OCI-LY1 (cell line): ENCODE data around the gene VWA3B.

Source experiments
- H2AFZ ChIP-seq: fragments of 200-600 bp; sonication (generic), shearing (Covaris generic); 2 replicates; pipeline ENCODE4 v1.6.0; 2014; ENCODE audit warnings: antibody characterized with exemption, mild to moderate bottlenecking, low read length
- H3F3A ChIP-seq: fragments of 200-600 bp; sonication (generic), shearing (Covaris generic); 2 replicates; pipeline ENCODE4 v1.6.0; 2014; ENCODE audit warnings: mild to moderate bottlenecking, antibody characterized with exemption, low read length, moderate library complexity; ENCODE audit not compliant: insufficient read depth
- H3K27ac ChIP-seq: fragments of 200-600 bp; sonication (generic); 2 replicates; pipeline ENCODE4 v1.5.1; 2014; ENCODE audit warnings: low read length, mixed run types, mild to moderate bottlenecking, low read depth; ENCODE audit not compliant: poor library complexity, severe bottlenecking
- H3K27me3 ChIP-seq: fragments of 200-600 bp; sonication (generic); 2 replicates; pipeline ENCODE4 v1.6.0; 2014; ENCODE audit warnings: antibody characterized with exemption, mild to moderate bottlenecking, low read length, moderate library complexity; ENCODE audit not compliant: insufficient read depth
- H3K36me3 ChIP-seq: fragments of 200-600 bp; sonication (generic); 2 replicates; pipeline ENCODE4 v1.6.1; 2014; ENCODE audit warnings: mild to moderate bottlenecking, antibody characterized with exemption, low read length, moderate library complexity, mixed read lengths; ENCODE audit not compliant: insufficient read depth
- H3K4me1 ChIP-seq: fragments of 200-600 bp; sonication (generic); 2 replicates; pipeline ENCODE4 v1.5.1; 2014; ENCODE audit warnings: mild to moderate bottlenecking, low read length, moderate library complexity; ENCODE audit not compliant: insufficient read depth, severe bottlenecking
- H3K4me2 ChIP-seq: fragments of 200-600 bp; sonication (generic), shearing (Covaris generic); 2 replicates; pipeline ENCODE4 v1.6.1; 2014; ENCODE audit warnings: low read length
- H3K4me3 ChIP-seq: fragments of 200-600 bp; sonication (generic); 2 replicates; pipeline ENCODE4 v1.5.1; 2014; ENCODE audit warnings: low read length, low read depth, mild to moderate bottlenecking, mixed read lengths; ENCODE audit not compliant: poor library complexity, severe bottlenecking
- H3K79me2 ChIP-seq: fragments of 200-600 bp; shearing (Covaris generic); 2 replicates; pipeline ENCODE4 v1.6.1; 2016; ENCODE audit warnings: mixed run types, low read length, mixed read lengths; ENCODE audit not compliant: insufficient read depth
- H3K9ac ChIP-seq: fragments of 200-600 bp; sonication (generic), shearing (Covaris generic); 2 replicates; pipeline ENCODE4 v1.6.1; 2014; ENCODE audit warnings: mild to moderate bottlenecking, low read length, mixed read lengths
- H3K9me2 ChIP-seq: fragments of 200-600 bp; sonication (generic), shearing (Covaris generic); 2 replicates; pipeline ENCODE4 v1.6.1; 2014; ENCODE audit warnings: low read depth, mild to moderate bottlenecking, low read length, mixed read lengths
- H3K9me3 ChIP-seq: fragments of 200-600 bp; shearing (Covaris generic); 2 replicates; pipeline ENCODE4 v1.6.1; 2014; ENCODE audit warnings: low read length, mixed read lengths
- H4K20me1 ChIP-seq: fragments of 200-600 bp; sonication (generic), shearing (Covaris generic); 2 replicates; pipeline ENCODE4 v1.6.0; 2016; ENCODE audit warnings: mild to moderate bottlenecking, low read length; ENCODE audit not compliant: insufficient read depth
- EZH2 ChIP-seq: fragments of 200-600 bp; sonication (generic), shearing (Covaris generic); IDR thresholded peaks from 2 replicates; pipeline ENCODE4 v1.8.0; 2017; ENCODE audit warnings: borderline replicate concordance, mixed run types, mild to moderate bottlenecking, antibody characterized with exemption, low read length, moderate library complexity, mixed read lengths
- TF ChIP-seq, protein P1 (sequence below): fragments of 200-600 bp; sonication (generic), shearing (Covaris generic); IDR thresholded peaks from 2 replicates; pipeline ENCODE4 v1.5.1; 2017; ENCODE audit warnings: mild to moderate bottlenecking, antibody characterized with exemption, low read length, moderate library complexity, mixed read lengths

The VWA3B gene

GRCh38 chr2:98181346-98181745, 94.4 kb downstream of the VWA3B start:
- H3K27ac ChIP-seq = no peak overlapping the region
- TF ChIP-seq, protein P1, sequence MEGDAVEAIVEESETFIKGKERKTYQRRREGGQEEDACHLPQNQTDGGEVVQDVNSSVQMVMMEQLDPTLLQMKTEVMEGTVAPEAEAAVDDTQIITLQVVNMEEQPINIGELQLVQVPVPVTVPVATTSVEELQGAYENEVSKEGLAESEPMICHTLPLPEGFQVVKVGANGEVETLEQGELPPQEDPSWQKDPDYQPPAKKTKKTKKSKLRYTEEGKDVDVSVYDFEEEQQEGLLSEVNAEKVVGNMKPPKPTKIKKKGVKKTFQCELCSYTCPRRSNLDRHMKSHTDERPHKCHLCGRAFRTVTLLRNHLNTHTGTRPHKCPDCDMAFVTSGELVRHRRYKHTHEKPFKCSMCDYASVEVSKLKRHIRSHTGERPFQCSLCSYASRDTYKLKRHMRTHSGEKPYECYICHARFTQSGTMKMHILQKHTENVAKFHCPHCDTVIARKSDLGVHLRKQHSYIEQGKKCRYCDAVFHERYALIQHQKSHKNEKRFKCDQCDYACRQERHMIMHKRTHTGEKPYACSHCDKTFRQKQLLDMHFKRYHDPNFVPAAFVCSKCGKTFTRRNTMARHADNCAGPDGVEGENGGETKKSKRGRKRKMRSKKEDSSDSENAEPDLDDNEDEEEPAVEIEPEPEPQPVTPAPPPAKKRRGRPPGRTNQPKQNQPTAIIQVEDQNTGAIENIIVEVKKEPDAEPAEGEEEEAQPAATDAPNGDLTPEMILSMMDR = no peak
- TF ChIP-seq EZH2 = no peak
- no peaks in the 10 kb centered on the region for H3K36me3 ChIP-seq
- no peaks in the 10 kb centered on the region for H4K20me1 ChIP-seq
- H3K4me1 ChIP-seq = no peaks in the 10 kb centered on the region
- H3F3A ChIP-seq = no peaks in the 10 kb centered on the region
- H3K27me3 ChIP-seq = no peaks in the 10 kb centered on the region; the same call in 1 of the 2 replicates
- H2AFZ ChIP-seq = no peak overlapping the region
- H3K4me3 ChIP-seq = no peak overlapping the region
- H3K9me2 ChIP-seq = no peaks in the 10 kb centered on the region
- no peaks in the 10 kb centered on the region for H3K9me3 ChIP-seq
- H3K4me2 ChIP-seq = no peak overlapping the region
- H3K79me2 ChIP-seq = no peaks in the 10 kb centered on the region
- no peak overlapping the region for H3K9ac ChIP-seq

GRCh38 chr2:98185801-98186200, 98.8 kb downstream of the VWA3B start:
- no peaks in the 10 kb centered on the region for H3K79me2 ChIP-seq
- H3K27ac ChIP-seq = no peak overlapping the region
- no peaks in the 10 kb centered on the region for H3K9me2 ChIP-seq
- no peaks in the 10 kb centered on the region for H3K9me3 ChIP-seq
- no peaks in the 10 kb centered on the region for H4K20me1 ChIP-seq
- no peaks in the 10 kb centered on the region for H3K36me3 ChIP-seq
- TF ChIP-seq, protein P1 = no peak
- no peak for TF ChIP-seq EZH2
- H3K4me3 ChIP-seq = no peak overlapping the region
- H2AFZ ChIP-seq = no peak overlapping the region
- H3F3A ChIP-seq = no peaks in the 10 kb centered on the region
- H3K27me3 ChIP-seq = no peaks in the 10 kb centered on the region
- H3K4me1 ChIP-seq = no peaks in the 10 kb centered on the region
- no peak overlapping the region for H3K9ac ChIP-seq
- no peak overlapping the region for H3K4me2 ChIP-seq

- Histone ChIP-seq H3K4me2 (no peak overlapping the region), H3K9me2 (no peaks in the 10 kb centered on the region), H3K4me3 (no peak overlapping the region), H3K4me1 (no peaks in the 10 kb centered on the region), H2AFZ (no peak overlapping the region), H4K20me1 (no peaks in the 10 kb centered on the region), H3K27ac (no peak overlapping the region), H3K36me3 (no peaks in the 10 kb centered on the region), H3K79me2 (no peaks in the 10 kb centered on the region), H3F3A (no peaks in the 10 kb centered on the region), H3K9me3 (no peaks in the 10 kb centered on the region), H3K27me3 (no peaks in the 10 kb centered on the region), H3K9ac (no peak overlapping the region)
- TF ChIP-seq, protein P1 = no peak
- no peak for TF ChIP-seq EZH2
Observed at GRCh38 chr2:98187194-98187593, 100.2 kb downstream of the VWA3B start.
